K562 (cell line): Measurements from ENCODE around the gene SETD7. TPM values are rescaled to one million over a fixed set of nuclear protein-coding genes. Genes with fewer than 3 reads are reported as not detected.

Experiments used
- ATAC-seq: fragments of 200-7000 bp; cut with Tn5 transposase; 3 replicates; pipeline ENCODE4 v1.9.1; 2020; ENCODE audit warnings: moderate library complexity
- BruUV-seq: library from RNA; stranded (reverse); fragments of 400-500 nt; replicated peaks from 2 replicates; lab custom pipeline; 2021; lab: Mats Ljungman, UMichigan
- CTCF ChIA-PET: fragments of 300-600 bp; formaldehyde crosslinking; extraction: SDS; loops from one replicate; lab custom pipeline; 2021; ENCODE audit warnings: low intra/inter-chr PET ratio; lab: Yijun Ruan, JAX
- POLR2A ChIA-PET: fragments of 300-600, 350-650 bp; sonication (Branson Sonifier 250); formaldehyde crosslinking; extraction: SDS; loops from one replicate; lab custom pipeline; 2021; ENCODE audit warnings: antibody characterized with exemption, inconsistent platforms; lab: Yijun Ruan, JAX
- DNase-seq, 4 experiments: peaks; one replicate each; pipeline versions ENCODE4 v3.0.0 to v3.0.0-alpha.2; 2011 to 2018; ENCODE audit warnings: low spot score in 3 of 4, mixed read lengths in 3 of 4; ENCODE audit errors: extremely low read depth in 1 of 4
- FAIRE-seq: peaks from 2 replicates; lab custom pipeline; 2011; peaks lifted over from hg19 to GRCh38; lab: Jason Lieb, UNC
- H2AFZ ChIP-seq: 2 replicates; pipeline ENCODE4 v1.6.0; 2011; ENCODE audit warnings: low read depth, low read length, control low read depth, inconsistent platforms
- H3K27ac ChIP-seq: fragments of 200-600 bp; 3 replicates; pipeline ENCODE4 v1.8.0; 2011; ENCODE audit warnings: low read depth, mild to moderate bottlenecking, control low read depth, inconsistent platforms, low read length, moderate library complexity, mixed read lengths; ENCODE audit errors: extremely low read depth
- H3K27me3 ChIP-seq, 2 experiments: fragments of 300-600 bp in 1 of 2; 2 replicates in 1 of 2; 3 replicates in 1 of 2; pipeline versions ENCODE4 v1.6.0 to v1.8.0; 2011; ENCODE audit warnings: inconsistent platforms in 2 of 2, low read length in 2 of 2, mild to moderate bottlenecking in 1 of 2, mixed read lengths in 1 of 2, moderate library complexity in 1 of 2; ENCODE audit not compliant: control insufficient read depth in 2 of 2, insufficient read depth in 2 of 2
- H3K36me3 ChIP-seq: fragments of 300-600 bp; 3 replicates; pipeline ENCODE4 v1.8.0; 2011; ENCODE audit warnings: mild to moderate bottlenecking, low read length, inconsistent platforms; ENCODE audit not compliant: control insufficient read depth, insufficient read depth
- H3K4me1 ChIP-seq, 2 experiments: fragments of 200-600 bp in 1 of 2; replicated peaks in 1 of 2; 2 replicates in 1 of 2; 3 replicates in 1 of 2; pipeline versions ENCODE4 v1.5.1 to v1.8.0; 2011; ENCODE audit warnings: inconsistent platforms in 2 of 2, low read length in 2 of 2, mild to moderate bottlenecking in 1 of 2, mixed read lengths in 1 of 2, moderate library complexity in 1 of 2; ENCODE audit not compliant: control insufficient read depth in 2 of 2, insufficient read depth in 2 of 2
- H3K4me2 ChIP-seq: 2 replicates; pipeline ENCODE4 v1.6.1; 2011; ENCODE audit warnings: low read length, control low read depth, inconsistent platforms, mixed read lengths; ENCODE audit not compliant: insufficient read depth
- H3K4me3 ChIP-seq: fragments of 200-600 bp; sonication (generic), shearing (Covaris generic); 2 replicates; pipeline ENCODE4 v1.5.1; 2016; ENCODE audit warnings: control low read depth, inconsistent platforms
- H3K79me2 ChIP-seq: fragments of 200-600 bp; 3 replicates; pipeline ENCODE4 v1.8.0; 2011; ENCODE audit warnings: low read length, inconsistent platforms; ENCODE audit not compliant: control insufficient read depth, insufficient read depth
- H3K9ac ChIP-seq, 2 experiments: 2 replicates each; pipeline versions ENCODE4 v1.6.0 to v1.6.1; 2011; ENCODE audit warnings: low read depth in 2 of 2, low read length in 2 of 2, control low read depth in 1 of 2, inconsistent platforms in 1 of 2, mild to moderate bottlenecking in 1 of 2, mixed read lengths in 1 of 2; ENCODE audit not compliant: insufficient read depth in 1 of 2
- H3K9me1 ChIP-seq: one replicate; pipeline ENCODE4 v1.6.0; 2011; ENCODE audit warnings: inconsistent platforms, mild to moderate bottlenecking, low read length, moderate library complexity; ENCODE audit not compliant: control insufficient read depth, insufficient read depth
- H3K9me3 ChIP-seq: replicated peaks from 2 replicates; pipeline ENCODE4 v1.5.1; 2011; ENCODE audit warnings: low read depth, low read length, inconsistent platforms; ENCODE audit not compliant: control insufficient read depth, insufficient read depth
- H4K20me1 ChIP-seq: replicated peaks from 2 replicates; pipeline ENCODE4 v1.6.1; 2011; ENCODE audit warnings: low read length, inconsistent platforms, mixed read lengths; ENCODE audit not compliant: control insufficient read depth, insufficient read depth
- CEBPB ChIP-seq: fragments of 450-650 bp; IDR thresholded peaks from 2 replicates; pipeline ENCODE4 v1.6.1; 2016; ENCODE audit warnings: missing genetic modification characterization, missing compliant biosample characterization
- CTBP1 ChIP-seq: fragments of 450-650 bp; IDR thresholded peaks from 2 replicates; pipeline ENCODE4 v1.6.1; 2016; ENCODE audit warnings: borderline replicate concordance
- E2F1 ChIP-seq: sonication (generic); formaldehyde crosslinking; IDR thresholded peaks from 2 replicates; pipeline ENCODE4 v1.8.1; 2023; ENCODE audit warnings: mild to moderate bottlenecking, missing genetic modification reagents, moderate library complexity
- FIP1L1 ChIP-seq: fragments of 200-400 bp; formaldehyde crosslinking; IDR thresholded peaks from 2 replicates; pipeline ENCODE4 v1.6.1; 2018; ENCODE audit warnings: mild to moderate bottlenecking, low read depth, low read length; ENCODE audit not compliant: poor library complexity, severe bottlenecking
- FOXM1 ChIP-seq, 2 experiments: fragments of 450-650 bp in 1 of 2; sonication (generic) in 1 of 2; formaldehyde crosslinking in 1 of 2; IDR thresholded peaks; 2 replicates each; pipeline versions ENCODE4 v1.6.1 to v1.9.0; 2017 to 2022; ENCODE audit warnings: low read depth in 2 of 2, mild to moderate bottlenecking in 2 of 2, missing genetic modification reagents in 1 of 2, moderate library complexity in 1 of 2
- GTF2E2 ChIP-seq: fragments of 200-800 bp; sonication (Bioruptor generic); IDR thresholded peaks from 2 replicates; pipeline ENCODE4 v1.6.1; 2016; ENCODE audit warnings: missing genetic modification characterization, missing compliant biosample characterization
- HEY1 ChIP-seq: fragments of 250-450 bp; sonication (Bioruptor Pico); IDR thresholded peaks from 2 replicates; pipeline ENCODE4 v1.5.0; 2020; ENCODE audit warnings: mild to moderate bottlenecking, moderate library complexity, borderline replicate concordance
- KLF10 ChIP-seq: fragments of 250-450 bp; sonication (Bioruptor Pico); IDR thresholded peaks from 2 replicates; pipeline ENCODE4 v1.6.1; 2021; ENCODE audit warnings: matching md5 sums
- PHF8 ChIP-seq: fragments of 200-600 bp; sonication (generic); IDR thresholded peaks from 2 replicates; pipeline ENCODE4 v1.6.1; 2012; ENCODE audit warnings: mixed run types, mild to moderate bottlenecking, inconsistent platforms, low read length, moderate library complexity, borderline replicate concordance
- RBM22 ChIP-seq: fragments of 200-400 bp; formaldehyde crosslinking; IDR thresholded peaks from 2 replicates; pipeline ENCODE4 v1.6.1; 2018; ENCODE audit warnings: low read length, low read depth; ENCODE audit not compliant: poor library complexity, severe bottlenecking
- SMARCB1 ChIP-seq: IDR thresholded peaks from 2 replicates; pipeline ENCODE4 v1.6.1; 2011; ENCODE audit warnings: improper control_type of control experiment, low read depth; ENCODE audit not compliant: insufficient read length
- ZBTB12 ChIP-seq: fragments of 250-450 bp; sonication (Bioruptor Pico); IDR thresholded peaks from 2 replicates; pipeline ENCODE4 v1.4.0; 2020
- ZBTB8A ChIP-seq: fragments of 450-650 bp; IDR thresholded peaks from 2 replicates; pipeline ENCODE4 v1.6.1; 2018; ENCODE audit warnings: mild to moderate bottlenecking, moderate library complexity; ENCODE audit not compliant: partially characterized antibody
- ZFP91 ChIP-seq: sonication (generic); formaldehyde crosslinking; IDR thresholded peaks from 2 replicates; pipeline ENCODE4 v1.8.0; 2022; ENCODE audit warnings: mild to moderate bottlenecking, missing genetic modification reagents
- ZNF280B ChIP-seq: fragments of 250-450 bp; sonication (Bioruptor Pico); IDR thresholded peaks from 2 replicates; pipeline ENCODE4 v1.5.1; 2021; ENCODE audit warnings: mild to moderate bottlenecking
- ZNF444 ChIP-seq: fragments of 250-450 bp; sonication (Bioruptor Pico); IDR thresholded peaks from 2 replicates; pipeline ENCODE4 v1.4.0; 2020; ENCODE audit warnings: mild to moderate bottlenecking, moderate library complexity
- WGBS: fragments of 100-300 bp; shearing (Covaris generic); methylation state at CpG from one replicate; pipeline ENCODE4 v1.1.6; 2016; ENCODE audit warnings: low coverage, mixed read lengths; ENCODE audit not compliant: insufficient coverage; ENCODE audit errors: missing lambda C conversion rate; 5-methylcytosine and 5-hydroxymethylcytosine counted together
- in situ Hi-C: fragments of 300-500 bp; cut with MboI; formaldehyde crosslinking; loops from 4 replicates; pipeline ENCODE4 v1.15.0; 2018; ENCODE audit warnings: inconsistent platforms, mixed read lengths
- intact Hi-C: fragments of 100-400 bp; cut with micrococcal nuclease; formaldehyde crosslinking; loops from 2 replicates; pipeline ENCODE4 v1.14.2; 2022
- polyA plus RNA-seq, 8 experiments: library from polyadenylated mRNA; depleted of rRNA in 4 of 8; stranded (reverse) in 5 of 8; unstranded in 3 of 8; fragments of >200 nt; fragmentation: Nextera tagmentation in 2 of 8; fragmentation: Illumina TruSeq in 1 of 8; extraction: Ambion mirVana in 2 of 8; extraction: Trizol in 1 of 8; gene quantifications; 2 replicates each; pipeline versions ENCODE4 v1.2.1 to v1.2.3, GENCODE V29; 2011 to 2014; ENCODE audit warnings: inconsistent platforms in 1 of 8, missing spikeins in 1 of 8
- total RNA-seq, 7 experiments: library from RNA; depleted of rRNA in 6 of 7; stranded (reverse); fragments of >200 nt in 6 of 7; fragmentation: Illumina TruSeq in 2 of 7; extraction: Trizol in 2 of 7; gene quantifications; 2 replicates each; pipeline versions ENCODE4 v1.2.1 to v1.2.3, GENCODE V29; 2011 to 2021; ENCODE audit warnings: low replicate concordance in 1 of 7

The SETD7 gene
- total and polyA plus RNA-seq, 9 of the 15 experiments (the other 6 are each of a cell fraction or from before 2014, with no cell fraction given): 0.37 to 2.4 (median 1.7) TPM

GRCh38 chr4:139555705-139556070 is 331 bp downstream of the SETD7 start:
- Histone ChIP-seq H3K9me1 (no peaks in the 10 kb centered on the region), H3K4me2 (peak overlapping the region; percentile 81), H3K36me3 (no peaks in the 10 kb centered on the region), H3K79me2 (no peaks in the 10 kb centered on the region), H3K4me3 (peak overlapping the region; percentile 44), H3K27me3 (peaks cover 42 to 51% of the 10 kb centered on the region in 2 experiments), H3K9me3 (no peaks in the 10 kb centered on the region), H3K27ac (peak overlapping the region; percentile 31; the same call in 1 of the 3 replicates), H3K4me1 (peaks cover 6 to 23% of the 10 kb centered on the region in 2 experiments; a peak in 3 of 5 replicates), H4K20me1 (0 out of 2 replicates have a peak, but pooled peaks cover 2% of the 10 kb centered on the region), H3K9ac (peak overlapping the region; percentile 39 to 88; a peak in 3 of 4 replicates), H2AFZ (peak overlapping the region; percentile 78)
- DNase-seq (peak in 1 of 4 experiments; percentile 25), ATAC-seq (peak; percentile 10; the same call in 1 of the 3 replicates), FAIRE-seq (no peak)
- 5% methylated on average over 34 of the region's 49 CpGs for WGBS
- intact Hi-C loops: no loop called here
- no TSS peak for BruUV-seq
- ChIA-PET CTCF (interaction anchor here (1.2 kb wide), 1 partner anchor 45 kb away, joined by 3 read pairs; no protein-coding TSS in a partner anchor), POLR2A (interaction anchor here (0.5 kb wide), 2 partner anchors 11 to 765 kb away, joined by 3 read pairs; no protein-coding TSS in a partner anchor)
- in situ Hi-C loops: no loop called here
- TF ChIP-seq PHF8: peak; percentile 17; the same call in 1 of the 2 replicates
- TF ChIP-seq CTBP1: no peak
- TF ChIP-seq ZBTB8A: no peak
- TF ChIP-seq ZNF280B (CRISPR knock-in tag): no peak
- no peak for TF ChIP-seq E2F1 (CRISPR knock-in tag)
- TF ChIP-seq FOXM1 (IDR thresholded peaks at IDR 0.05; ENCODE audit: low read depth): no peak
- peak; percentile 34; the same call in 1 of the 2 replicates for TF ChIP-seq FOXM1 (CRISPR knock-in tag; IDR thresholded peaks at IDR 0.05; ENCODE audit: low read depth)
- no peak for TF ChIP-seq RBM22
- no peak for TF ChIP-seq ZFP91 (CRISPR knock-in tag)
- TF ChIP-seq SMARCB1: no peak
- peak; percentile 30; the same call in 1 of the 2 replicates for TF ChIP-seq GTF2E2 (tag)
- TF ChIP-seq ZBTB12: no peak
- peak; percentile 9 for TF ChIP-seq FIP1L1
- no peak for TF ChIP-seq HEY1 (CRISPR knock-in tag)
- no peak for TF ChIP-seq ZNF444 (CRISPR knock-in tag)
- no peak for TF ChIP-seq KLF10
- TF ChIP-seq CEBPB (tag): peak; percentile 84; the same call in 1 of the 2 replicates
